VCaP (cell line): ENCODE results near the gene WBP11.
A peak's percentile ranks its signal among the peaks of the same experiment; 100 is the strongest.

ENCODE experiments used
- H3K27ac ChIP-seq: fragments of 450-650 bp; 2 replicates; pipeline ENCODE4 v1.5.1; 2017
- TF ChIP-seq, protein P1 (sequence below): fragments of 450-650 bp; conservative IDR thresholded peaks from 2 replicates; pipeline ENCODE4 v1.5.1; 2017; ENCODE audit warnings: mild to moderate bottlenecking, moderate library complexity

Gene WBP11

GRCh38 chr12:14845350-14845750 is 42.1 kb upstream of the WBP11 start:
- peak overlapping the region; percentile 93 for H3K27ac ChIP-seq
- TF ChIP-seq, protein P1, sequence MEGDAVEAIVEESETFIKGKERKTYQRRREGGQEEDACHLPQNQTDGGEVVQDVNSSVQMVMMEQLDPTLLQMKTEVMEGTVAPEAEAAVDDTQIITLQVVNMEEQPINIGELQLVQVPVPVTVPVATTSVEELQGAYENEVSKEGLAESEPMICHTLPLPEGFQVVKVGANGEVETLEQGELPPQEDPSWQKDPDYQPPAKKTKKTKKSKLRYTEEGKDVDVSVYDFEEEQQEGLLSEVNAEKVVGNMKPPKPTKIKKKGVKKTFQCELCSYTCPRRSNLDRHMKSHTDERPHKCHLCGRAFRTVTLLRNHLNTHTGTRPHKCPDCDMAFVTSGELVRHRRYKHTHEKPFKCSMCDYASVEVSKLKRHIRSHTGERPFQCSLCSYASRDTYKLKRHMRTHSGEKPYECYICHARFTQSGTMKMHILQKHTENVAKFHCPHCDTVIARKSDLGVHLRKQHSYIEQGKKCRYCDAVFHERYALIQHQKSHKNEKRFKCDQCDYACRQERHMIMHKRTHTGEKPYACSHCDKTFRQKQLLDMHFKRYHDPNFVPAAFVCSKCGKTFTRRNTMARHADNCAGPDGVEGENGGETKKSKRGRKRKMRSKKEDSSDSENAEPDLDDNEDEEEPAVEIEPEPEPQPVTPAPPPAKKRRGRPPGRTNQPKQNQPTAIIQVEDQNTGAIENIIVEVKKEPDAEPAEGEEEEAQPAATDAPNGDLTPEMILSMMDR, result peak; percentile 89

GRCh38 chr12:14844401-14844800 is 41.1 kb upstream of the WBP11 start:
- peak overlapping the region; percentile 93; the same call in 1 of the 2 replicates for H3K27ac ChIP-seq
- TF ChIP-seq, protein P1, result no peak

- TF ChIP-seq, protein P1, result no peak
Observed at GRCh38 chr12:14843425-14843887, 40.2 kb upstream of the WBP11 start, which contains the start of gene ART4. ART4 (minus strand) TSS chr12:14843526; CDS start chr12:14843113, 413 bp downstream.

GRCh38 chr12:14842315-14842714 is 39.0 kb upstream of the WBP11 start:
- peak overlapping the region; percentile 93 for H3K27ac ChIP-seq
- TF ChIP-seq, protein P1, result no peak

More at GRCh38 chr12:14843425-14843887, 40.2 kb upstream of the WBP11 start, which contains the start of gene ART4:
- peak within 1 kb of the TSS; percentile 93 for H3K27ac ChIP-seq

DNA sequence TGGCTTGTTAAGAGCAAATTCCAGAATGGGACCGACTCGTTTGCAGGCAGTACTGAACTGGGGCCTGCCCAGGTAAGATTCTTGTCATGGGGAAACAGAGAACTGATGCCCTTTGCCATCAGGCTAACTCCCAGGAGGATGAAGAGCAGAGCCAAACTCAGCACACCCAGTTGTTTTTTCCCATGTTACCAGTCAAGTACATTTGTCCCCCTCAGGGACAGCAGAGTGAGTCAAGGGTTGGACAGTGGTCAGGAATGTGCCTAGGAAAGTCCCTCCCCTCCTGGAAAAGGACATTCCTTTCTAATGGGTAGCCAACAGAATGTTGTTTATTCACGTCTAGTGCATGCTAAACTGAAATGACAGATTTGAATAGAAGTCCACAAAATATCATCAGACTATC is 38.5 kb upstream of the WBP11 start:
- peak overlapping the region; percentile 93 for H3K27ac ChIP-seq
- TF ChIP-seq, protein P1, result no peak

DNA sequence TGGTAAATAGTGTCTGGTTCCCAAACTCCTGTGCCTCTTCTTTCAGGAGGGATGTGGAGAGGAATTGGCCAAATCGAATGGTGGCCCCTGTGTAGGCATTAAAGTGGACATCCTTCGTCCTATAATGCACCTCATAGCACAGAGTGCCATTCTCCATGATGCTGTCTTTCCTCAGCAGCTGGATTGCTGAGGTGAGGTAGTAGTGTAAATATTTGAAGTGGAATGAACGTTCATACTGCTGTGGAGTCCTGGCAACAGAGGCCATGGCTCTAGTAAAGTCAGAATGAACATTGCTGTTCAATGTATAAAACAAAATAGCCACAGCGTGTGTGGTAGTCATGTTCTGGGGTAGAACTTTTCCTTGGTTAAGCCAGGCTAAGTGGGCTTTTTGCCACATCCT is 37.3 kb upstream of the WBP11 start:
- H3K27ac ChIP-seq, result peak overlapping the region; percentile 93
- TF ChIP-seq, protein P1, result no peak

DNA sequence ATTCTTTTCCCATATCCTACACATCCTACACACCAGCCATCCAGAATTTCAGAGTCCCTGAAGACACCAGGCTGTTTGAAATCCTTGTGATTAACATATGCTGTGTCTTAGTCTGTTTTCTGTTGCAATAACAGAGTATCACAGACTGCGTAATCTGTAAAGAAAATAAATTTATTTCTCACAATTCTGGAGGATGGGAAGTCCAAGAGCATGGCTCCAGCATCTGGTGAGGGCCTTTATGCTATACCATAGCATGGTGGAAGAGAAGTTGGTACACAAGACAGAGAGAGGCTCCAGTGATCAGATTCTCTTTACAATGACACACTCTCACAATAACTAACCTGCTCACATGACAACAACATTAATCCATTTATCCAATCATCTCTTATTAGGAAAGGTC is 36.0 kb upstream of the WBP11 start:
- TF ChIP-seq, protein P1, result no peak
- H3K27ac ChIP-seq, result no peak overlapping the region
